IPS DF 19.7 (cell line): ENCODE results near the gene AK6.
"Not testable (repeated sequence)": the region's sequence is repeated elsewhere in the genome, so short reads cannot be mapped to it uniquely, and the experiment has no call there.

Source experiments
- DNase-seq: peaks from one replicate; pipeline ENCODE4 v3.0.0-alpha.2; 2013; ENCODE audit warnings: low read depth, low spot score

AK6 gene

DNA sequence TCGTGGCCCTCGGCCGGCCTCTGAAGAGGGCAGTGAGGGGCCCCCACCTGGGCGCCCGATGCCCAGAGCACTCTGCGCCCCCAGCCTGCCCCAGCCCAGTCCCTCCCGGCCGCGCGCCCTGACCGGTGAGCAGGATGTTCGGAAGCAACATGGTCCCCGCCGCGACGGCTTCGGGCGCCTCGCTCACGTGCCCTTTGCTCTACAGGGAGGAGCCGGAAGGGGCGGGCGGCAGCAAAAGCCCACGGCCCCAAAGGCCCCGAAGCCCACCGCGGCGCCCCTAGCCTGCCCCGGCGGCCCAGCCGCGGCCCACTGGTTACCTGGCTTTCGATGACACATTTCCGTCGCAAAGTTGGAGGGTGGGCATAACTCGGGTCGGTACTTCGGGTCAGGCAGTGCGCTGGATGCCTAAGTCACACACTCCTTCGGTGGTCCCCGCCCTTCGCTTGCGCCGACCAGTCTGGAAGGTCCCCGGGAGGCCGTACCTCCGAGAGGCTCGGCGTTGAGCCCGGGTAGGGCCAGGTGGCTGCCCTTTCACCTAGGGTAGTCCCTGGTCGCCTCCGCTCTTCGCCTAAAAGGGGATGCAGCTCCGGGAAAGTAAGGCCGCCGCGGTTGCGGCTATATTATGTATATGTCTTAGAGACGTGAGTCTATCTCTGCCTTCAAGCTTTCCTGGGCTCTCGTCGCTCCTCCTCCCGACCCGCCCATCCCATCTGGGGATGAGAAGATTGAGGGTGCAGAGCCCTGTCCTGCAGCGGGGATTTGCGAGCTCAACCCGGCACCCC is at the start of gene AK6, which contains the start of the genes RAD17 and TAF9:
AK6 (minus strand) TSS at position 181 of the 782 bp plus-strand sequence; CDS start at position 151, 30 bp downstream.
RAD17 (plus strand) TSS at position 479 of the 782 bp plus-strand sequence. CDS start 2,391 bp downstream, outside the sequence.
TAF9 (minus strand) TSS at position 181 of the 782 bp plus-strand sequence. CDS start 3,783 bp downstream, outside the sequence.
- DNase-seq = peak; percentile 75

DNA sequence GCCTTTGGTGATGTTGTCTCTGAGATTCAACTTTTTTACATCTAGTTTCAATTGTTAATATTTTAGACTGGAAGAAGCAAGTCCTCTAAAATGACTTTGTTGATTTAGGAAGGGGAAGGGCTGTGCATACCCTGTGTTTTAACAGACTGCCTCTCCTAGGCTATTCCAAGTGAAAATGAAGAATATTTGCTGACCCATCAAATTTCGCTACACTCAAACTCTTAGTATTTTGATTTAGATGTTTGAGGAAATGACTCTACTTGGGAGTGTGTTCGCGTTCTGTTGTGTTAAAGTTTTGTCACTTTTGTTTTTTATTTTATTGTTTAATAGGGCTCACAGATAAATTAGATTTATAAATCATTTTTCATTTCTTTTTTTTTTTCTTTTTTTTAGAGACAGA is 49.2 kb upstream of the AK6 start:
- DNase-seq = no peak

DNA sequence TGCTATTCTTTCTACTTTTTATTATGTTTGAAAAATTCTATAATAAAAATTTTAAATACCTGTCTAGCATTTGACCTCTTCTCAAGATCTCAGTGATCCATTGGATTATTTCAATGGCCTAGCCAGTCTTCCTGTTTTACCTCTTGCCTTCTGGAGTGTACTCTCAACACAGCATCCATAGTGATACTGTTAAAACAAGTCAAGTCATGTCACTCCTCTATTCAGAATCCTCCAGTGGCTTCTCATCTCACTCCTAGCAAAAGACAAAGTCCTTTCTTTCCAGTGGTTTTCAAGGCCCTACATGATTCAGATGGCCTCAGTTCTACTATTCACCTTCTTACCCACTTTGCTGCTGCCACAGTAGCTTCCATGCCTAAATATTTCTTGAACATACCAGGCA is 47.4 kb upstream of the AK6 start:
- DNase-seq = no peak

DNA sequence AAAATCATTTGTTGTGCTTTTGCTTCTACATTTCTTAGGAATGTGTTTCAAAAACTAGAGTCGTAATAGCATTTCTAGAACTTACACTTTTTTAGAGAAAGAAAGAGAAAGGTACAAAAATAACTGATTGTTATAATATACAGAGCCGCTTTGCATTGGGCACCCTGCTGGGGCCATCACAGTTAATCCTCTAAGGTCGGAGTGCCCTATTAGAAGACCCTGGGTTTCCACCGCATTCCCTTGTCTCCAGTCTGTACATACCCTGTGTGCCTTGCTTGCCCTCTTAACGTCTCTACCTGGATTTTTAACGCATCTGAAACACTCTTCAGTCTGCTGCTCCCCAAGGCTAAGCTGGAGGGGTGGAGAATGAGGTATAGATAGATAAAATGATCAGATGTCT is 46.9 kb upstream of the AK6 start:
- no peak for DNase-seq

DNA sequence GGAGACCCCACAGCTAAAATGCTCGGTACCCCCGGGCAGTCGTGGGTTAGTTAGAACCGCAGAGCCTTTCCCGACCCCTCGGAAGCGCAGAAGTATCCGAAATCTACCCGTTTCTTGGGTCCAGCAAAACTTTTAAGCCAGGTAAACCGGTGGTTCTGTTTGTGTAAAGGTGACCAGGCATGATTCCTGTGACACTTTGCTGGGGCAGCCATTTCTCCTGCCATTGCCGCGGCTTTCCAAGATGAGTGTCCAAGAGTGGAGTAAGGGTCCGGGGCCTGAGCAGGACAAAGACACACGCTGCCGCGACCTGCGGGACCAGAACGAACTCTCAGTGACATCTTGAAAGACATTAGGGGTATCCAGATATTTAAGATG is 46.3 kb upstream of the AK6 start:
- no peak for DNase-seq

DNA sequence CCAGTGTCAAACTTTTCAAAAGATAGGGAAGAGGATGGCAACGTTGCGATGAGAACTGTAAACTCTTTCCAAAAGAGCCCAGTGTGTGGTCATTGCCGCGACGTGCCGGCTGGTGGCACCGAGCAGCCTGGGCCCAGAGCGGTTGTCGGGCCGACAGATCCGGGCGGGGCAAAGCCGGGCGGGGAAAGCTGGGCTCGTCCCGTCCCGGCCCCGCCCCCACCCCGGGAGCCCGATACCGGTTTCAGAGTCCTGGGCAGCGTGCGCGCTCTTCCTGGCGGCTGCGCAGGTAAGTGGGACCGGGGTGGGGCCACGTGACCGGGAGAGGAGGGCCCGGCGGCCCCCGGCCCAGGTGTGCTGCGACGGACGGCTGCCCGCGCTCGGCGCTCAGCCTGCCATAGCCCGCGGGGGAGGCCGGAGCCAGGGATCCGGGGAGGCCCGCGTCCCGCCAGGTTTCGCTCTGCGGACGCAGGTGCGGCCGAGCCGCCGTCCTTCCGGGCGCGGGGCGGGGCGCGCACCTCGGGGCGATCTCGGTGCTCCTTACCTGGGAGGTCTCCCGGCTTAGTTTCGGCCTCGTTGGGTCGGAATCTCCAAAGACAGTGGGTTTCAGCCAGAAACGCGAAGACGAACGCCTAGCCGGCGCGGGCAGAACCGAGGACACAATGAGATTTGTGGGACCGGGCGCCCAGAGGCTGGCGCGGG is 45.7 kb upstream of the AK6 start, which contains the start of gene MARVELD2:
MARVELD2 (plus strand) TSS at position 232 of the 699 bp plus-strand sequence. CDS start 4,270 bp downstream, outside the sequence.
- DNase-seq = peak; percentile 60

DNA sequence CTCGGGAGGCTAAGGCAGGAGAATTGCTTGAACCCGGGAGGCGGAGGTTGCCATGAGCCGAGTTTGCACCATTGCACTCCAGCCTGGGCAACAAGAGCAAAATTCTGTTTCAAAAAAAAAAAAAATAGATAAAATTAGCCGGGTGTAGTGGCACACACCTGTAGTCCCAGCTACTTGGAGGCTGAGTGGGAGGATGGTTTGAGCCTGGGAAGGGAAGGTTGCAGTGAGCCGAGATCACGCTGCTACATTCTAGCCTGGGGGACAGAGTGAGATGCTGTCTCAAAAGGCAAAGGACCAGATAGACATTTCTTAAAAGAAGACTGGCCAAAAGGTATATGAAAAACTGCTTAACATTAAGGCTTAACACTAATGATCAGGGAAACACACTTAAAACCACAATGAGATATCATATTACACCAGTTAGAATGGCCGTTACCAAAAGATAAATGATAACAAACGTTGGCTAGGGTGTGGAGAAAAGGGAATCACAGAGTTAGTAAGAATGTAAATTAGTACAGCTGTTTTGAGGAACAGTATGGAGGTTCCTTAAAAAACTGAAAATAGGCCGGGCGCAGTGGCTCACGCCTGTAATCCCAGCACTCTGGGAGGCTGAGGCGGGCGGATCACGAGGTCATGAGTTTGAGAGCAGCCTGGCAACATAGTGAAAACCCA is 35.5 kb upstream of the AK6 start:
- no peak for DNase-seq

DNA sequence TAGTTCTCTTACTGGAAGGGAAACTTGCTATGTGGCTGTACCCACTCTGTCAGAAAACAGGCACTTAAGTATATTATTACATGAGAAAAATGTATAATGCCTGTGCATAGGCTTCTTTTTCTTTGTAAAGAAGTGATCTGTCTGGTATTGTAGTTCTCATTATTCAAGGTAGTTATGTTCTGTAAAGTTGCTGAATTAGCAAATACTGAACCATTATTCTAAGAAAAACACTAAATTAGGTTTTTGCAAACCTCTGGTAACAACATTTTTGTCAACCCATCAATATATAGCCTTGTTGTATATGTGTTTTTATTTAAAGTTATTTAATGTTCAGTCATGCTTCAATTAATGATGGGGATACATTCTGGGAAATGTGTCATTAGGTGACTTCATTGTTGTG is 9.1 kb upstream of the AK6 start:
- DNase-seq = no peak

DNA sequence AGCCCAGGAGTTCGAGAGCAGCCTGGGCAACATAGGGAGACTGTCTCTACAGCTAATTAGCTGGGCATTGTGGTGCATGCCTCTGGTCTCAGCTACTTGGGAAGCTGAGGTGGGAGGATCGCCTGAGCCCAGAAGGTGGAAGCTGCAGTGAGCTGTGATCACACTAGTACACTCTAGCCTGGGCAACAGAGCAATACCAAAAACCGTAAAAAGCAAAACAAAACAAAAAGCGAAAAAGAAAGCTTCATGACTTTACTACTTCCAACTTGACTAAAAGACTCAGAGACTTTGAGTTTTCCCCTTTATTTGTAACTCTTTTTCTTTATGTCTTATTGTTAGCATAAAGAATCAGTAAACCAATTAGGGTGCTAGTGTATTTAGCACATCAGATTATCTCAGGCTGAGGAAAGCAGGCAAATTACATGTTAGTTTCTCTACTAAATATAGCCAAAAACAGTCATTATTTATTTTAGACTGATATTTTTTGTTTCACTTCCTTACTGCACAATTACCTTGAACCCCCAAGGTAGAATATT is 5.7 kb upstream of the AK6 start:
- DNase-seq = no peak

DNA sequence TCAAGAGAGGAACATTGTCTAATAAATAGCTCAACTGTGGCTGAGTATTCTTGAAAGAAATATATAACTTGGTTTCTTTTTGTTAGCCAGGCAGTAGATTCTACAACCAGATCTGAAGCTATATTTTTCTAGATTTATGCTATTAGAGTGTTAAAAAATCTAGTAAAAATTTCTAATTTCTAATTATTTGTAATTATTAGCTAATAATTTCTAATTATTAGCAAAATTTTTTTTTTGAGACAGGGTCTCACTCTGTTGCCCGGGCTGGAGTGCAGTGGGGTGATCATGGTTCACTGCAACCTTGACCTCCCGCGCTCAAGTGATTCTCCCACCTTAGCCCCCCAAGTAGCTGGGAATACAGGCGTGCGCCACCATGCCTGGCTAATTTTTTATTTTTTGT is 3.1 kb upstream of the AK6 start:
- DNase-seq = no peak

DNA sequence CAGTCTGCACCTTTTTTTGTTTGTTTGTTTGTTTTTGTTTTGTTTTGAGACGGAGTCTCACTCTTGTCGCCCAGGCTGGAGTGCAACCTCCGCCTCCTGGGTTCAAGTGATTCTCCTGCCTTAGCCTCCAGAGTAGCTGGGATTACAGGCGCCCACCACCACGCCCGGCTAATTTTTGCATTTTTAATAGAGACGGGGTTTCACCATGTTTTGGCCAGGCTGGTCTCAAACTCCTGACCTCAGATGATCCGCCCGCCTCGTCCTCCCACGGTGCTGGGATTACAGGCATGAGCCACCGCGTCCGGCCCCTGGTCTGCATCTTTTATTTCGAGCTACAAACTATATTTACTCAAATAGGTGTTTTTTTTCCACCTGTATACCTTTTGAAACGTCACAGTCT is 1.0 kb upstream of the AK6 start:
- not testable (repeated sequence) for DNase-seq

DNA sequence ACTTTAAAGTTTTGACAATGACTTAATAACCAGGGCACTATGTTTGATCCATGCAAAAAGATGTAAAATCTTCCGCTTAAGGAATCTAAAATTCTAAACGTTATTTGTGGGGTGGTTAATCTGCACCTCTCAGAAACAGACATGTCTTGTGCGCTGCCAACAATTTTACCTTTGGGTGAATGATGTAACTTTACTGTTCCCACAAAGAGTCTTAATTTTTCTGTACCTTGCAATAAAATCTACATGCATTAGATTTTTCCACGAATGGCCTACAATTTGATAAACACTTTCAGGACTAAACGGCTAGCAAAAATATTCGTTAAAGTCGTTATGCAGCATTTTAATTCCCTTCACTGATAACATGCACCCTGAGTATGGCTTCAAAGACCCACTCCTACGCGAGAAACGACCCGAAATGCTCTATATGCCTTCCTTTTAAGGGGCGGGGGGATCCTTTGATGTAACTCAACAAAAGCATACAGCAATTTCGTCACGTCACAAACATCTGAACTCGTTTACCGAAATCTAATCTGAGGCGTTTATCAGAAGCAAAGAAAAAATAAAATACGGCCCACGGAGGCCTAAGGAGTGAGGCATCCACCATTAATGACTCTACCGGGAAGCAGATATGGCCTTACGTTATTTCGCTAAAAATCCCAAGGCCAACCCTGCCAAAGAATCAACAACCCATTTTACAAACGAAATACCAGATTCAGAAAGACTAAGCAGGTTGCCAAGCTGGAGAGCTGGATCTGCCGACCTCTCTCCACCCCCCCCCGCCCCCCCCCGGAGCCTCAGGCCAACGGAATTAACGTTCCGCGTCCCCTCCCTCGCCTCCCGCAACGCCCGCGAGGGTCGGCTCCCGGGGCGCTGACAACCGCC is 621 bp downstream of the AK6 start:
- no peak for DNase-seq

DNA sequence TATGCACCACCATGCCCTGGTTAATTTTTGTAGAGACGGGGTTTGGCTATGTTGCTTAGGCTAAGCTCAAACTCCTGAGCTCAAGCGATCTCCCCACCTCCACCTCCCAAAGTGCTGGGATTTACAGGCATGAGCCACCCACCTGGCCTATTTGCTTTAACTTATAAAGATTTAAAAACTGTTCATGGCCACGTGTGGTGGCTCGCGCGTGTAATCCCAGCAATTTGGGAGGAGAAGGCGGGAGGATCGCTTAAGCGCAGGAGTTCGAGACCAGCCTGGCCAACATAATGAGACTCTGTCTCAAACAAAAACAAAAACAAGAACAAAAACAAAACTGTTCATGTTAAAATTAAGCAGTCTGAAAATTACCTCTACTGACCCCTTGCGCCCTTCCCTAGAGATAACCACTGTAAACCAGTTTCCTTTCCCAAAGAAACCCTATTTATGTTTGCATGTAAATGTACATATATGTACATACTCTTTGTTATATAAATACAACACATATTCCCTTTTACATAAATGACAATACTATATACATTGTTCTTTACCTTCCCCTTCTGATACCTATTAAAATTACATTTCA is 1.5 kb downstream of the AK6 start:
- DNase-seq = no peak

DNA sequence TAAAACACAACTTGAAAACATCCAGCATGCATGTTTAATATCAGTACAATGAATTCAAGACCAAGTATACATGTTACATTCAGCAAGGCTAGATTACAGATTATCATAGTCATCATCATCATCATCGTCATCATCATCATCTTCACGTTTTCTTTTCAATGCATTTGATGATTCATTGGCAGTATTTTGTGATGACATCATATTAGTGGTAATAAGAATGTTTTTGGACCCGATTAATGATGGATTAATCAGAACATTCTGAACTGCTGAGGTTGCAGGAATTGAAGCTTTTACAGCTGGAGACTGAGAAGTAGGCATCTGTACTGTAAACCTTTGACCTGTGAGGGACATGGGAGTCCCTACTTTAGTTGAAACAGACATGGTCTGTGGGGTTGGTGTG is 4.5 kb downstream of the AK6 start:
- no peak for DNase-seq

DNA sequence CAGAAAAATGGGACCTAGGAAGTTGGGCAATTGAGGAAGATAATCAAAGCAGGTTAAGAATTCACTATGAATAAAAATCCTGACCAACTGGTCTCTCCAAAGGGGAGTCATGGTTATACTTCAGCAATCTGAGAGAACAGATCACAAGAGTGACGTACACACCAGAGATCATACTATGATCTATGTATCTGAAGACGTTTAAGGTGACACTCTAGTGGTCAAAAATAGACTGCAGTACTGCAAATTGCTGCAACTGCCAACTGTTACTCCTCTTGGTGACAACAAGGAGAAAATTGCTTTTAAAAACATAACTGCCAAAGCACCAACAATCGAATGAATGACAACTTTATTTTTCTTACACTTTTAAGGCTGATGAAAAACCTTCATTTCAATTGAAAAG is 4.9 kb downstream of the AK6 start:
- no peak for DNase-seq

DNA sequence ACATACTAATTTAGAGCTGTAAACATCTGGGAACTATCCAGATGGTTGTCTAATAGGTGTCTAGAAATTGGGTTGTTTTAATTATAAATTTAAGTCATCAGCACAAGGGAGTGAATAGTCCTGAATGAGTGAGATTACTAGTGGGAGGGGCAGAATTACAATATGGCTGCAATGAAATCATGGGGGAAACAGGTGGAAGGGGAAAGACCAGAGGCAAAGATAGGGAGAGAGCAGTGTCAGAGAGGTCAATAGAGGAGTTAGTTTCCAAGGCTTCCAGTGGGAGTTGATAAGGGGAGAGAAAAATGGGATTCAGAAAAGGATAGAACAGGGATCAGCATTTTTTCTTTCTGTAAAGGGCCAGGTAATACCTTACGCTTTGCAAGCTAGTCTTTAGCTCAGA is 8.9 kb downstream of the AK6 start:
- no peak for DNase-seq

DNA sequence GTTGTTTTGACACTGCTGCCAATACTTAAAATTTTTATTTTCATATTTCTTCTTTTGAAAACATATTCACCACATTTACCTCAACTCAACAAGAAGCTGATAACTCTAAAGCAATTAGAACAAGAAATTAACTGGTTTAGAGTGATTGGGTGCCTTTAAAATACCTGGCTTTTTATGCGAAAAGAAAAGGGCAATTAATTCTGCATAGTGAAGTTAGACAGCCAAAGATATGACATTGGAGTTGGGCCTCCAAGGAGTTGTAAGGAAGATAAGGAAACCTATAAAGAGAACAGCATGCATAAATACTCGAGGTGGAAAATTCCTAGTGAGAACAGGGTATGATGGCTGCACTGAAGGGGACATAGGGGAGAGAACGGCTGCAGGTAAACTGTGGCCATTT is 9.6 kb downstream of the AK6 start:
- DNase-seq = no peak

DNA sequence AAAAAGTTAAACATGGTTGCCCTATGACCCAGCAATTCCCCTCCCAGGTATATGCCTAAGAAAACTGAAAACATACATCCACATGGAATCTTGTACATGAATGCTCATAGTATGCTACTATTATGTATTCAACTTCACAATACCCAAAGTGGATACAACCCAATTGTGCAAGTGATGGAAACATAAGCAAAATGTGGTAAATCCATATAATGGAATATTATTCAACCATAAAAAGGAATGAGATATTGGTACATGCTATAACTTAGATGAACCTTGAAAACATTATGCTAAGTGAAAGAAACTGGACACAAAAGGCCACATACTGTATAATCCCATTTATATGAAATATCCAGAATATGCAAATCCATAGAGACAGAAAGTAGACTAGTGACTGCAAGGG is 18.7 kb downstream of the AK6 start:
- no peak for DNase-seq

DNA sequence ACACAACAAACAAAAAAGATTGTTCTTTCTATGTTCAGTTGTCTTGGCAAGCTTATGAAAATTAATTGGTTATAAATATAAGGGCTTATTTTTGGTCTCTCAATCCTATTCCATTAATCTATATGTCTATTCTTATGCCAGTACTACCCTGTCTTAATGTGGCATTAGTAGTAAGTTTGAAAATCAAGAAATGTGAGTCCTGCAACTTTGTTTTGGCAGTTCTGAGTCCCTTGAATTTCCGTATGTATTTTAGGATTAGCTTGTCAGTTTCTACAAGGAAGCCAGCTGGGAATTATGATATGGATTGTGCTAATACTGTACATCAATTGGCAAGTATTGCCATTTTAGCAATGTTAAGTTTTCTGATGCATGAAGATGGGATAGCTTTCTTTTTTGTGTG is 26.2 kb downstream of the AK6 start:
- DNase-seq = no peak

DNA sequence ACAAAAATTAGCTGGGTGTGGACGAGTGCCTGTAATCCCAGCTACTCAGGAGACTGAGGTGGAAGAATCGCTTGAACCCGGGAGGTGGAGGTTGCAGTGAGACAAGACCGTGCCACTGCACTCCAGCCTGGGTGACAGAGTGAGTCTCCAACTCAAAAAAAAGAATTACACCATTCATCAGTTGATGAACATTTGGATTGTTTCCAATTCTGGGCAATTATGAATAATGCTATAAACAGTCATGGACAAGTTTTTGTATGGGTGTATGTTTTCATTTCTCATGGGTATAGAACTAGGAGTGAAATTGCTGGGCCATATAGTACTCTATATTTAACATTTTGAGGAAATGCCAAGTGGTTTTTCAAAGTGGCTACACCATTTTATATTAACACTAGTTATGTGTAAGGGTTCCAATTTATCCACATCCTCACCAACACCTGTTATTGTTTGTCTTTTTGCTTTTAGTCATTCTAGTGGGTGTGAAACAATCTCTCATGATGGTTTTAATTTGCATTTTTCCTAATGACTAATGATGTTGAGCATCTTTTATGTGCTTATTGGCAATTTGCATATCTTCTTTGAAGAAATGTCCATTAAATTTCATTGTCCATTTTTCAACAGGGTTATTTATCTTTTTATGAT is 27.7 kb downstream of the AK6 start:
- DNase-seq = no peak
